SK-N-MC (cell line): ENCODE results near the gene PRTFDC1.

Source experiments
- EZH2 ChIP-seq: fragments of 200-600 bp; sonication (generic); IDR thresholded peaks from one replicate; pipeline ENCODE4 v1.6.1; 2017; ENCODE audit warnings: antibody characterized with exemption
- FOXP2 ChIP-seq: optimal IDR thresholded peaks from 2 replicates; pipeline ENCODE3; 2011; ENCODE audit warnings: mild to moderate bottlenecking, moderate library complexity; ENCODE audit not compliant: insufficient read depth; ENCODE audit errors: extremely low read length, control extremely low read depth
- POLR2AphosphoS5 ChIP-seq: IDR thresholded peaks from 2 replicates; pipeline ENCODE4 v1.6.1; 2012; ENCODE audit warnings: mild to moderate bottlenecking, low read depth, low read length, borderline replicate concordance

DNA sequence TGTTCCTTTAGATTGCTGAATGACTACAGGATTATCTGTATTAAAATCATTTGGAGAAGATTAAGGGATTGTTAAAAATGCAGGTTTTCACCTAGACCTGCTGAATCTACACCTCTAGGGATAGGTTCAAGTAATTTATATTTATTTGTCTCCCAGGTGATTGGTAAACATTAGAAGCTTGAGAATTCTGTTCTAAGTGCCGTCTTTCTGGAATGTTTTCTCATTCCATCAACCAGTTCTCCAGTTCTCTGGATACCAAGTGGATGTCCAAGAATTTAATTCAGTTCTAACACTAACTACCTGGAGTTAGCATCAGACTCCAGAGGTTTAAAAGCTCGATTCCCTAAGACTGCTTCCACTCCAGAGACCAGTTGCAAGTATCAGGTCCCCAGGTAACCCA, 110.9 kb downstream of the PRTFDC1 start:
- TF ChIP-seq POLR2AphosphoS5 (no peak), EZH2 (no peak), FOXP2 (no peak)
